Sigmoid colon (tissue), 4 donors: ENCODE data around the gene CMKLR1.

Experiments used
- EP300 ChIP-seq, 4 donors: sonication (generic); formaldehyde crosslinking; IDR thresholded peaks; one replicate each; pipeline ENCODE4 v1.6.1; 2017; ENCODE audit warnings: antibody characterized with exemption in 4 of 4
- POLR2A ChIP-seq, 2 donors: fragments of 450-650 bp; IDR thresholded peaks; one replicate each; pipeline ENCODE4 v1.6.1; 2016; ENCODE audit warnings: antibody characterized with exemption in 2 of 2, mild to moderate bottlenecking in 2 of 2, moderate library complexity in 2 of 2
- POLR2AphosphoS5 ChIP-seq, 4 donors: sonication (generic); formaldehyde crosslinking; IDR thresholded peaks; one replicate each; pipeline ENCODE4 v1.6.1; 2017; ENCODE audit warnings: antibody characterized with exemption in 4 of 4
- TF ChIP-seq, protein P1 (sequence below), 4 experiments: fragments of 450-650 bp in 3 of 4; fragments of 200-600 bp in 1 of 4; IDR thresholded peaks; one replicate each; pipeline ENCODE4 v1.5.1; 2016 to 2019; ENCODE audit warnings: antibody characterized with exemption in 4 of 4, mild to moderate bottlenecking in 3 of 4, moderate library complexity in 2 of 4

- TF ChIP-seq, protein P1, sequence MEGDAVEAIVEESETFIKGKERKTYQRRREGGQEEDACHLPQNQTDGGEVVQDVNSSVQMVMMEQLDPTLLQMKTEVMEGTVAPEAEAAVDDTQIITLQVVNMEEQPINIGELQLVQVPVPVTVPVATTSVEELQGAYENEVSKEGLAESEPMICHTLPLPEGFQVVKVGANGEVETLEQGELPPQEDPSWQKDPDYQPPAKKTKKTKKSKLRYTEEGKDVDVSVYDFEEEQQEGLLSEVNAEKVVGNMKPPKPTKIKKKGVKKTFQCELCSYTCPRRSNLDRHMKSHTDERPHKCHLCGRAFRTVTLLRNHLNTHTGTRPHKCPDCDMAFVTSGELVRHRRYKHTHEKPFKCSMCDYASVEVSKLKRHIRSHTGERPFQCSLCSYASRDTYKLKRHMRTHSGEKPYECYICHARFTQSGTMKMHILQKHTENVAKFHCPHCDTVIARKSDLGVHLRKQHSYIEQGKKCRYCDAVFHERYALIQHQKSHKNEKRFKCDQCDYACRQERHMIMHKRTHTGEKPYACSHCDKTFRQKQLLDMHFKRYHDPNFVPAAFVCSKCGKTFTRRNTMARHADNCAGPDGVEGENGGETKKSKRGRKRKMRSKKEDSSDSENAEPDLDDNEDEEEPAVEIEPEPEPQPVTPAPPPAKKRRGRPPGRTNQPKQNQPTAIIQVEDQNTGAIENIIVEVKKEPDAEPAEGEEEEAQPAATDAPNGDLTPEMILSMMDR (IDR thresholded peaks at IDR 0.05): no peak
- TF ChIP-seq POLR2AphosphoS5 (IDR thresholded peaks at IDR 0.05) (no peak), POLR2A (IDR thresholded peaks at IDR 0.05) (no peak), EP300 (IDR thresholded peaks at IDR 0.05) (no peak)
These were observed 7.9 kb upstream of the CMKLR1 start for GRCh38 chr12:108346727-108347710.
